Limb (tissue), 2 donors: ENCODE data around the gene GPR39.

Source experiments
- DNase-seq, 2 donors: peaks; one replicate each; pipeline ENCODE4 v3.0.0-alpha.2; 2016; ENCODE audit errors: extremely low spot score in 2 of 2

GPR39 gene

GRCh38 chr2:132560562-132560961, 144.0 kb downstream of the GPR39 start:
- no peak for DNase-seq

GRCh38 chr2:132562245-132562644, 145.6 kb downstream of the GPR39 start:
- DNase-seq: no peak

GRCh38 chr2:132564065-132564464, 147.5 kb downstream of the GPR39 start:
- no peak for DNase-seq

- no peak for DNase-seq
These were observed 149.8 kb downstream of the GPR39 start for GRCh38 chr2:132566379-132566778.

GRCh38 chr2:132567682-132568081, 151.1 kb downstream of the GPR39 start:
- no peak for DNase-seq

- no peak for DNase-seq
These were observed 152.1 kb downstream of the GPR39 start for GRCh38 chr2:132568656-132569055.

- DNase-seq: no peak
These were observed 156.9 kb downstream of the GPR39 start for GRCh38 chr2:132573444-132574007.

- DNase-seq: no peak
These were observed 161.1 kb downstream of the GPR39 start for GRCh38 chr2:132577686-132578085.

GRCh38 chr2:132581591-132581990, 165.0 kb downstream of the GPR39 start:
- no peak for DNase-seq

GRCh38 chr2:132581991-132582738, 165.6 kb downstream of the GPR39 start:
- peak in 1 of 2 donors; percentile 18 for DNase-seq

GRCh38 chr2:132583666-132584360, 167.2 kb downstream of the GPR39 start:
- DNase-seq: no peak

GRCh38 chr2:132584976-132585817, 168.6 kb downstream of the GPR39 start:
- no peak for DNase-seq

GRCh38 chr2:132586101-132586511, 169.5 kb downstream of the GPR39 start:
- no peak for DNase-seq

GRCh38 chr2:132586835-132587234, 170.2 kb downstream of the GPR39 start:
- no peak for DNase-seq

- no peak for DNase-seq
These were observed 172.0 kb downstream of the GPR39 start for GRCh38 chr2:132588576-132588975.

GRCh38 chr2:132589111-132589830, 172.7 kb downstream of the GPR39 start:
- DNase-seq: no peak

GRCh38 chr2:132589966-132590365, 173.4 kb downstream of the GPR39 start:
- DNase-seq: no peak

GRCh38 chr2:132593171-132593570, 176.6 kb downstream of the GPR39 start:
- no peak for DNase-seq

GRCh38 chr2:132595186-132595585, 178.6 kb downstream of the GPR39 start:
- no peak for DNase-seq

GRCh38 chr2:132595693-132596092, 179.1 kb downstream of the GPR39 start:
- DNase-seq: no peak

- no peak for DNase-seq
These were observed 180.6 kb downstream of the GPR39 start for GRCh38 chr2:132597166-132597565.
